Hematopoietic multipotent progenitor cell treated with erythropoietin and hydrocortisone succinate and interleukin-3 and kit ligand, for 4 days (in vitro differentiated cells): ENCODE results near the gene ACY1.
"Not testable (repeated sequence)": the region's sequence is repeated elsewhere in the genome, so short reads cannot be mapped to it uniquely, and the experiment has no call there.

Experiments used
- DNase-seq: peaks from one replicate; pipeline ENCODE4 v3.0.0-alpha.2; 2015

The ACY1 gene

DNA sequence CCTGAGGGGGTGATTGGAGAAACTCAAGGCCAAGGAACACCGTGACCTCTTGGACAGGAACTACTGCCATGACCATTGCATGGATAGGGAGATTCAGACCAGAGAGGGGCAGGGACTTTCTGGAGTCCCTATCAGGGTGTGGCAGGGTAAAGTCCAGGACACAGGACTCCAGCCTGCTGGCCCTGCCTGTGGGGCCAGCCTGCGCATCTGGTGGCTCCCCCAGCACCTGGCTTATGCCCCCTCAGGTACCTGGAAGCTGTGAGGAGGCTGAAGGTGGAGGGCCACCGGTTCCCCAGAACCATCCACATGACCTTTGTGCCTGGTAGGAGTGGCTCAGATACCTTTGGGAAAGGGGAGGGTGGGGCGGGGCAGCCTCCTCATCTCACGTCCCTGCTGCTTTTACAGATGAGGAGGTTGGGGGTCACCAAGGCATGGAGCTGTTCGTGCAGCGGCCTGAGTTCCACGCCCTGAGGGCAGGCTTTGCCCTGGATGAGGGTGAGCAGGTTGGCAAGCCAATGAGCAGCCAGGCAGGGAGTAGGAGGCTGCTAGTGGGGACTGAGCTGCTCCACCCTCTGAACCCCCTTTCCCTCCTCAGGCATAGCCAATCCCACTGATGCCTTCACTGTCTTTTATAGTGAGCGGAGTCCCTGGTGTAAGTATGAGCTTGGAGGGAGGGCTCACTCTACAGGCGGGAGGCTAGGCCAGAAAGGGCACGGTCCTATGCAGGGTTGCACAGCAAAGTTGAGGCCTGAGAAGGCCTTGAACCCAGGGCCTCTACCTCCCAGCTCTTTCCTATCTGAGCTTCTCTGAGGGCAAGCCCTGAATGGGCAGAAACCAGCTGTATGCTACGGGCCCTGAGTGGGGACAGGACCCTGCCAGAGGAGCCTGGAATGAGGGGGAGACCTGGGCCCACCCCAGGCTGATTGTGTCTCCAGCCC lies 2.9 kb downstream of the ACY1 start:
- DNase-seq, result no peak

DNA sequence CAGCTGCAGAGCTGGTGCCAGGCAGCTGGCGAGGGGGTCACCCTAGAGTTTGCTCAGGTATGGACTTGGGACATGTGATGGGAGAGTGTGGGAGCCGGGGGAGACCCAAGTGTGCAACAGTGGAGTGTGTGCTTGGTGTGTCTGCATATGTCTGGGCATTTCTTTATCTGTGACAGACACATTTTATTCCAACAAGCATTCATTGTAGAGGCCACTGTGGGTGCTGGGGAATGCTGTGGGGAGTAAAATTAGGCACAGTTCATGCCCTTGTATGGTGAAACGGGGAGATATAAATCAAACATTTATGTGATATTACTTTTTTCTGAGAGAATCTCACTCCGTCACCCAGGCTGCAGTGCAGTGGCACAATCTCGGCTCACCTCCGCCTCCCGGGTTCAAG lies 4.2 kb downstream of the ACY1 start:
- DNase-seq, result peak; percentile 46

DNA sequence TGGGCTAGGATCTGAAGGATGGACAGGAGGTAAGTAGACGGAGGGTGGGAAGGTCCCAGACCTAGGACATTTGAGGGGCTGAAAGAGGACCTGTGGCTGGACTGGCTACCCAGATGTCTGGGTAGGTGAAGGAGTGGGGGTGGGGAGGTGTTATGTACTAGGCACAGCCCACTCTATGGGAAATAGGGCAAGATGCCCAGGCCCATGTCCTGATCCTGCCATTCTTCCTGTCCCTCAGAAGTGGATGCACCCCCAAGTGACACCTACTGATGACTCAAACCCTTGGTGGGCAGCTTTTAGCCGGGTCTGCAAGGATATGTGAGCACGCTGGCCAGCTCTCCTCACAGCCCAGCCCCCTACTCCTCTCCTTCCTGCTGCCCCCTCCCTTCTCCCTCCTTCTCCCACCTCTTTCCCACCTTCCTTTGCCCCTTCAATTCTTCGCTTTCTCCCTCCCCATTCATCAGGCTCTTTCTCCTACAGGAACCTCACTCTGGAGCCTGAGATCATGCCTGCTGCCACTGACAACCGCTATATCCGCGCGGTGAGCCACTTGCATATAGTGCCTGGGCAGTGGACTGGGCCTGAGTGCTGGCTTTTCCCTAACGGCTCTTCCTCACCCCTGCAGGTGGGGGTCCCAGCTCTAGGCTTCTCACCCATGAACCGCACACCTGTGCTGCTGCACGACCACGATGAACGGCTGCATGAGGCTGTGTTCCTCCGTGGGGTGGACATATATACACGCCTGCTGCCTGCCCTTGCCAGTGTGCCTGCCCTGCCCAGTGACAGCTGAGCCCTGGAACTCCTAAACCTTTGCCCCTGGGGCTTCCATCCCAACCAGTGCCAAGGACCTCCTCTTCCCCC lies 5.2 kb downstream of the ACY1 start:
- no peak for DNase-seq

DNA sequence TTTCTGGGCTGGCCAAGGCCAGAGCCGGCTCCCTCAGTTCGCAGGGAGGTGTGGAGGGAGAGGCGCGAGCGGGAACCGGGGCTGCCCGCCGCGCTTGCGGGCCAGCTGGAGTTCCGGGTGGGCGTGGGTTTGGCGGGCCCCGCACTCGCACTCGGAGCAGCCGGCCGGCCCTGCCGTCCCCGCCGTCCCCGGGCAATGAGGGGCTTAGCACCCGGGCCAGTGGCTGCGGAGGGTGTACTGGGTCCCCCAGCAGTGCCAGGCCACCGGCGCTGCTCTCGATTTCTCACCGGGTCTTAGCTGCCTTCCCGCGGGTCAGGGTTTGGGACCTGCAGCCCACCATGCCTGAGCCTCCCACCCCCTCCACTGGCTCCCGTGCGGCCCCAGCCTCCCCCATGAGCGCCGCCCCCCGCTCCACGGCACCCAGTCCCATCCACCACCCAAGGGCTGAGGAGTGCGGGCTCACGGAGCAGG lies 7.2 kb downstream of the ACY1 start:
- not testable (repeated sequence) for DNase-seq

DNA sequence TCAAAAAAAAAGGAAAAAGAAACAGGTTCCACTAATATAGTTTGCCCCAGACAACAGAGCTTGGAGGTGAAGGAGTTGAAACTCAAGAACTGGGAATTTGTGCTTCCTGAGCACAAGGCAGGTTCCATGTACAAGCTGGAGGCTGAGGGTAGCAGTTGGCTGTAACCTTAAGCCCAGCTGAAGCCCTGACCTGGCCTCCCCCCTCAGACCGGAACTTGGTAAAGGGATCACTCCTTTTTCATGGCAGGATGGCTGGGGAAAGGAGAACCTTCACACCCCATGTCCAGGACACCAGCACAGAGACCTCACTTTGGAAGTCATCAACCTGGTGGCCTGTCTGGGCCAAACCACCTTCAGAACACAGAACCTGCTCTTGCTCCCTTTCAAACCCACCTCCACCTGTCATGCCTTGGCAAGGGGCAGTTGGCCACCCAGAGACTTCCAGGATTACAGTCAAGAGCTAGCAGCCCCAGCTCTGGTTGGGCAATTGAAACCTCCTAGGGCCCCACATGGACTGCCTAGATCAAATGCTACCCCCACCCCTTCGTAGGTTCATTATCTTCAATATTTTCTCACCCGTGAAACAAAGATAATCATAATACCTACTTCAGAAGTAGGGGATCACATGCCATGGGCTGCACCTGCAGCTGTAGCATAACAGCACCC lies 8.8 kb downstream of the ACY1 start:
- DNase-seq, result peak; percentile 35

DNA sequence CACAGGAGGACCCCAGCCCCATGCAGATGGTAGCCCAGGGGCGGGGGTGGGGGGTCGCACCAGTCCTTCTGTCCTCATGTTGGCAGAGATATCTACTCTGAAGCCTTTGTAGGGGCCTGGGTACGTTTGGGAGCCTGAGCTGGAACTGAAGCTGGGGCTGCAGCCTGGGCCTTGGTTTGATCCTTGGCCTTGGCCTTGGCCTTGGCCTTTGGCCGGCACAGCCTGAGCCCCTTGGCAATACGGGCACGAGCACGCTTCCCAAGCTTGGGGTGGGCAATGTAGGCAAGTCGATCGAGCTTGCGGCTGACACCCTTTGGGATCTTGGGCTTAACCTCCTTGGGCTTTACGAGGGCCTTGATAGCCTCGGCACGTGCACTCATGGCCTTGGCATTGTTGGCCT lies 10.3 kb downstream of the ACY1 start:
- not testable (repeated sequence) for DNase-seq

DNA sequence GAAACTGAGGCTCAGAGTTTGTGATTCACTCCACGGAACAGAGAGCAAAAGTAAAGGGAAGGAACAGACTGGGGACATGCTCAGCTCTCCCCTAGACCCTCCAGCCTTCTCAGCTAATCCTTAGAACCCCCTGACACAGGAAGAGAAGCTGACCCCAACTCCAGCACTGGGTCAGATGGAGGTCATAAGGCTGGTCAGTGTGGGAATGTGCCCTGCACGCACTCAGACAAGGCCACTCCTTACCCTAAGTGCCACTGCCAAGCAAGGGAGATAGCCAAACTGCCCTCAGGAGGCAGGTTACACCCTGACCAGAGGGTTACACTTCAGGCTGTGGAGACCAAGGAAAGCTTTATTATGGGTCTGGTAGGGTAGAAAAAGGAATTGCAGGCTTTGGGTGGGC lies 11.2 kb downstream of the ACY1 start:
- no peak for DNase-seq

DNA sequence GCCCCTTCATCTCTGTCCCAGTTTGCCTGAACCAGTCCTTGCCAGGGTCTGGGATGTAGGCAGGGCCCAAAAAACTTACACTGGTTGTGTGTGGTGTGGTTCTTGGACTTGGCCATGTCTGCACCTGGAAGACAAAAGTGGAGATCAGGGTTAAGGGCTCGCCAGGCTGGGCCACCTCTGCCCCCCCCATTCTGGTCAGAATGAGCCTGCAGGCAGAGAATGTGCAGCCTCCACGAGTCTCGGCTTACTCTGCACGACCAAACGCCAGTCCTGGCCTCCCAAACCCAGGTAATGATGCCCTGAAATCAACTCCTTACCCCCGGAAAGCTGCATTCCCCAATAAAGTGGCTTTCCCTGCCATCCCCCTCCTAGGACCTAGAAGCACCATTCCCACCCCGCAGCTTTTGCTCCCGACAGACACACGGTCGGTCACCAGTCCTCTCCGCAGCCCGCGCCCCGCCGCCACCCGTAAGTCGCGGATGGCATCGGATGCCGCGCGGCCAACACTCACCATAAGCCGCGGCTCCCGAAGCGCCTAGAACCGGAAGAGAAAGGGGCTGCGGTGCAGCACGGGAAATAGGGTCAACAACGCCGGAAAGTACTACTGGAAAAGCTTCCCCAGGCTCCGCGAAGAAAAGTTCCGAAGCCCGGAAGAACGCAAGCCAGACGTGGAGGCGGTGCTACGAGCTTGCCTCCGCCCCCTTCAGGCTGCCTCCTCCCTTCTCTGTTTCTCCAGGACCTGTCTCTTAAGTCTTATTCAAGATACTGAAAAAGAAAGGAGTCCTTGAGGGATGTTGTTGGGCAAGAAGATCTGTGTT lies 12.2 kb downstream of the ACY1 start, which contains the start of gene RPL29:
RPL29 (minus strand) TSS at position 550 of the 818 bp plus-strand sequence; CDS start at position 116, 434 bp downstream.
- peak; percentile 98 for DNase-seq

DNA sequence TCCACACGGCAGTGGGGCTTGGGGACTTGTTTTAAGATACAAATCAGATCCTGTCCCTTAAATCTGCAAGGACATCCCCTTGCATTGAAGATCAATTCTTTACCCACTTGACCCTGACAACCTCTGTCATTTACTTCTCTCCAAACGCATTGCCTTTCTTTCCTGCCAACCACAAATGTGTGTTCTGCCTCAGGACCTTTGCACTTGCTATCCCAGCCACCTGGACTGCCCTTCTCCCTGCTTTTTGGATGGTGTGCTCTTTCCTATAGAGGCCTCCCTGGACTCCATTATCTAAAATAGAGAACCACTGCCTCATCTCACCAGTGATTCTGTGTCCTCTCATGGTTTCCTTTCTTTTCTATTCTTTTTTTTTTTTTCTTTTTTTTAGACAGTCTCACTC lies 13.8 kb downstream of the ACY1 start:
- no peak for DNase-seq

DNA sequence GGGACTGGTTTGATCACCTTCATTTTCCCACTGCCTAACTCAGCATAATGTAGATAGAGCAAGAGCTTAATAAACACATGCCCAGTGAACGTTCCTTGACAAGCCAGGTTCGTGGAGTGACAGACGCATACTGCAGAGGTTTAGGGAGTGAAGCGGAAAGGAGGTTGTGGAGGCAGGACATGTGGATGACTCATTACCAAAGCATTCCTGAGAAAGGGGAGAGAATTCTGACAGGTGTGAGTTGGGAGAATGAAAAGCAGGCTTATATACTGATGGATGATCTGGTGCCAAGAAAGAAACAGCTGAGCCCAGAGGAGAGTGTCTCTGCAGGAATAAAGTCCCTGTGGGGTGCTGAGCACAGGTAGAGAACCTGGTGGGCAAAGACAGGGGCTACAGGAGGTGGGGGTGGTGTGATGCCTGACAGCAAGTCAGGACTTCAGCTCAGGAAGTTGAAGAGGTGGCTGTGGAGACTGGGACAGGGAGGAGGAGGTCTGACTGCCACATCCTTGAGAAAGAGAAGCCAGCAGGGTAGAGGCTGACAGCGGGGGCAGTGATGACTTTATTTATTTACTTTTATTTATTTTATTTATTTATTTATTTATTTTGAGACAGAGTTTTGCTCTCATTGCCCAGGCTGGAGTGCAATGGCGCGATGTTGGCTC lies 14.7 kb downstream of the ACY1 start:
- DNase-seq, result no peak

DNA sequence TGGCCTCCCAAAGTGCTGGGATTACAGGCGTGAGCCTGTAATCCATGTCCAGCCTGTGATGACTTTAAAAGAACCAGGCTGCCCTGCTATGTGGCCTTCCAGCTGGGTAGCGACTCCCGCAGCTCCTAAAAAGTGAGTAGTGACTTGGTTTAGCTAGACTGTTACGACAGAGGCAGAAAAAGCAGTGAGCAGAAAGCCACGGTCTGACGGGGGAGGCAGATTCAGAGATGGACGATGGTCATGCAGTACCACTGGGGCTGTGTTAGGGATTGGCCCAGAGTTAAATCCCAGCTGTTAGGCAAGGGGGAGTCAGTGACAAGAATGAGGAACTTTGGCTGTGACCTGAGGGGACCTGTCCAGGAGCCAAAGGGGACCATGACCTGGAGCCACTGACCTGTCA lies 15.4 kb downstream of the ACY1 start:
- DNase-seq, result no peak

DNA sequence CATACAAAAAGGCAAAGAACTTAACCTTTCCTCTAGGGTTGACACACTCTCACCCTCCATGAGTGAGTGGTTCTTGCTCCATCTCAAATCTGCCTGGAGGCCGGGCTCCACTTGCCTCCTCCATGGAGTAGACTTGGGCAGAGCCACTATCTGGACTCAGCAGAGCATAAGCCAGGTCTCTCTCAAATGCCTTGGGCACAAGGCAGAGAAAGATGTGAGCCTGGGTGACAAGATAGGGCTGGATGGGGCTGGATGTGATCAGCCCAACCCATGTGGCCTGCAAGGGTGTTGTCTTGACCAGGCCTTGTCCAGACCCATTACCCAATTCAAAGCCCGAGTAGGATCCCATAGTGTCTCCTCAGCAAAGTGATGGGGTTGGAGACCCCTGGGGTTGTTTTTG lies 16.5 kb downstream of the ACY1 start:
- peak; percentile 72 for DNase-seq

DNA sequence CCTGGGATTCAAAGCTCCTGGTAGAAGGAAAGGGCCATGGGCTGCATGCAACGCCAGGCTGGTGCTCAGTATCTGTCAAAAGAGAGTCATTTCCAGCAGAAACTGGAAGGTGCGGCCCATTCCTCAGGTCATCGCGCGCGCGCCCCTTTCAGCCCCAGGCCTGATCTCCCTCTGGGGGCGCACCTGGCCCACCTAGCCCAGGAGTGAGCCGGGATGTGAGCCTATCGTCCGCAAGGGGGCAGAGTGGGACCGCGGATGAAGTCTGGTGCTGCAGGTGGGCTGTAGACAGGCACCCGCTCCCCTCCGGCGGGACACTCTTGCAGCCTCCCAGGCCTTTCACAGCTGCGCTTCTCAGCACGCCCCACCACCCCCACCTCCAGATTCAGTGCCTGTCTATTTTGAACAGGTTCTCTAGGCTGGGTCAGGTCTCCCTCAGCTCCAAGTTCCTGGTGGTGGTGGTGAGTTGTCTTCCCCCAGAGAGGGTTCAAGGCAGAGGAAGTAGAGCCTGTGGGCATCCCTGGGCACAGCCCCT lies 18.2 kb downstream of the ACY1 start:
- DNase-seq, result peak; percentile 88

DNA sequence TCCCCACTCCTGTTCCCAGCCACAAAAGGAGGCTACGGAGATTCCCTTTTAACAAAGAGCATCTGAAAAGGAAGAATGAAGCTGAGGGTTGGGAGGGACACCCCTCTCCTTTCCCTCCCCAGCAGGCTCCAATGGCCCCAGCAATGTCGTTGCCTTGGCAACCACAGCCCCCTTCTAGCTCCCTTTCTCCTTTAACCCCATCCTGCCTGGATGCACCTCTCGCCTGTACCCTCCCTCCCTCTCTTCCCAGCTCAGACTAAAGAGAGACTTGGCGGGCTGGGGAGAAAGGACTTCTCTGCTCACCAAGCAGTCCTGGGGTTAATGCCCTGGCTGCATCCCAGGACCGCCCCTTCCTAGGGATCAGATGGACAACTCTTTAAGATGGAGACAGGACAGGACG lies 19.4 kb downstream of the ACY1 start:
- no peak for DNase-seq

DNA sequence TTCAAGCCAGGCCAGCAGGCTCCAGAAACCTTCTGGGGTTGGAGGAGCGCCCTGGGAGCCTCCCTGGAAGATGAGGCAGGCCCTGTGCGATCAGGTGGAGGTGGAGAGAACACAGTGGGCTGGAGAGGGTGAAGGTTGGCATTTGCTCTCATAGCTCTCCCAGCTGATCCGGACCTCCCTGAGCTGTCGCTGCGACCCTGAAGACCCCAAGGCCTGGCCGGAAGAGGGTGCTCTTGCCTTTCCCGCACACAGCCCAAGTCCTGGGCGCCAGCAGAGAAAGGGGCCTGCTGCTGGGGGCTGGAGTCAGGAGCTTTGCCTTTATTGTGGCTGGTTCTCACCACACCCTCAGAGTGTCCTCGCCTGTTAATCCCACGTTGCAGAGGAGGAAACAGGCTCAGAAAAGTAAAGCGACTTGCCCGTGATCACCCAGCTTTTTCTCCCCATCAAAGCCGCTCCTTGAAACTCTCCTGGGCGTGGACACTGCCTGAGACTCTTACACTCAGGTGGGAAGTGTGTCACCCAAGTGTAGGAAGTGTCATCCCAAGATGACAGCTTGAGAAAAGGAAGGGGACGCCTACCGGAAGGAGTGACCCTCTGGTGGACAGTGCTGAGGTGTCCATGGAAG lies 20.9 kb downstream of the ACY1 start:
- peak; percentile 63 for DNase-seq

DNA sequence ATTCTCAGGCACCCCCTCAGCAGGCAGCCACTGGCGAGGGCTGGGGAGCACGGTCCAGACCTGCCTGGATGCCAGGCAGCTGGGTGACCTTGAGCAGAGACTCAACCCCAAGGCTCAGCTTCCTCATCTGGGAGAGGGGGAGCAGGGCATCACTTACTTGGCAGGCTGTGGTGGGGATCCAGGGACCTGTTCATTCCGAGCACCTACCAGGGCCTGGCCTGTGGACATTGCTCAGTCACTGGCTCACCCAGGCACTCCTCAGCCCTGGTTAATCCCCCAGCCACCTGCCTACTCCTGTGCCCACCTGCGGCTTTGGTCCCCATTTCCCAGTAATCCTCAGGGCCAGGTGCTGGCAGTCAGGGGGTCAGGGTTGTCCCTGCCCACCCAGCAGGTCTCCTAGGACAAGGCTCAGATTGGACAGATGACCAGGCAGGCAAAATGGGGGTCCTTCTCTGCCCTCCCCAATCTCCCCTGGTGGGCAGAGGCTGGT lies 21.6 kb downstream of the ACY1 start:
- no peak for DNase-seq

DNA sequence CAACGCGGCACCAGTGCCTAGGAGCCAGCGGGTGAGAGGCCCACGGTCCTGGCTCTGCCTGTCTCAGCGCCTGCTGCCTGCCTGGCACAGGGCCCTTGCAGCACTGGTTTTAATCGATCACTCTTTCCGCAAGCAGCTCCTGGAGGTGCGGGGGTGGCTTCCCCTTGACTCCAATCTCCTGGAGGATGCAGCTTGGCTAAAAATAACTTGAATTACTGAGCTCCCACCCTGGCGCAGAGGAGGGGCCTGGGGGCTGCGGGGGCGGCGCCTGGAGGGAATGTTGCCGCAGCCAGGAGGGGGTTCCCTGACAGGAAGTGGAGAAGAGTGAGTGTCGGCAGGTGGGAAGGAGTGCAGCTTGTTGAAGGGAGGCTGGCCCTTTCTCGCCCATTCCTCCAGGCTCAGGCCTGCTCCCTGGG lies 22.2 kb downstream of the ACY1 start:
- DNase-seq, result no peak

DNA sequence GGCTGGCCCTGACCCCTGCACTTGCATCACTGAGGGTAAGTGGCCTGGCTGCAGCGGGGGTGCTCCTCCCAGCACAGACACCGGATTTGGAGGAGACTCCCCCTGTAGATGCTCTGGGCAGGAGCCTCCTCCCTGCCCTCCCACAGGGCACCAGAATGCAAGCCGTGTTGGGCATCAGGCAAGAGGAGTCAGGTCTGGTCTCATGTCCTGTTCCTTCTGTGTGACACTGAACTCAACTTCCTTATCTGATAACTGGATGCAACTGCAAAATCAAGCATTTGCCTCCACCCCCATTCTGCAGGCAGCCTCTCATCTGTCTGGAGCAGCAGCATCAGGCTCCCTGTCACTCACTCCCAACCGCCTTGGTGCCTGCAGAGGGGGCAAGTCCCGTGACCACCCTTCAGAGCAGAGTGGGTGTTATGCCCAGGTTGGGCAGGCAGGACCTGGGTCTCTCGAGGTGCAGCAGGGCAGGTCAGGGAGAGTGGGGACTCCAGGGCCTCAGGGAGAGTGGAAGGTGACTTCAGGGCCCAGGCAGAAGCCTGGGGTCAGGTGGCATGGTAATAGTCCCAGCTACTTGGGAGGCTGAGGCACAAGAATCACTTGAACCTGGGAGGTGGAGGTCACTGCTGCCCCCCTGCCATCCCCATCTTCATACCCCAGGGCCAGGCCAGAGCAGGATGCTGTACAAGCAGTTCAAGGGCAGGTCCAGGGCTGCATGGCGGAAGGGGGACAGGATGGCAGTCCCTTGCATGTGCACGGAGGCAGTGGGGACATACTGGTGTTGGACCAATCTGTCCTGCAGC lies 22.9 kb downstream of the ACY1 start:
- DNase-seq, result peak; percentile 73

DNA sequence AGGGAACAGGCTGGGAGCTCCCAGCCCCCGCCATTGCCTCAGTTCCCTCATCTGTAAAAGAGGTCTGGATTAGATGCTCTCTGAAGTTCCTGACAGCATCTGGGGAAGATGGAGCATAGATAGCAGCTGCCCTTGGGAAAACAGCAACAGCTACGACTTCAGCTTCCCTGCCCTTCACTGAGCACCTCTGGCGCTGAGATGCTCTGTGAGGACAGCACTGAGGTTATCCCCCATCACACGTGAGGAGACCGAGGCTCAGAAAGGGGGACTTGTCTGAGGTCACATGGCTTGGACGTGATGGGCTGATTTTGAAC lies 23.4 kb downstream of the ACY1 start:
- DNase-seq, result no peak

DNA sequence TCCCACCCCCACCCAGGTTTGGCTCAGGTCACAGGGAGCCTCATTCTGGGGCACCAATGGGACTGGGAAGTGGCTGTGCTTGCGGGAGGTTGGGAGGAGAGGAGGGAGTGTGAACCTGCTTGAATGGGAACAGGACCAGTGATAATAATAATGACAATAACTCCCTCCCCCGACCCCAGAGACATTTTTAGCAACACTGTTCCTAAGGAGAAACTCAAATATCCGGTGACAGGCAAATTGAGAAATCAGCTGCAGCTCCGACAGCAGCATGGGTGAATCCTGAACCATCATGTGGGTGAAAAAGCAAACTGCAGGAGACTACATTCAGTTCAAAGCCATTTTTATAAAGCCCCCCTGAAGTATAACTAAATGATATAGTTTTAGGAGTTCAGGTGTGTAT lies 24.0 kb downstream of the ACY1 start:
- DNase-seq, result no peak
